K562 (cell line): ENCODE results near the gene TNRC6B. TPM values are rescaled to one million over a fixed set of nuclear protein-coding genes. Genes with fewer than 3 reads are reported as not detected.

Experiments used
- ATF7 ChIP-seq: fragments of 450-650 bp; IDR thresholded peaks from 2 replicates; pipeline ENCODE4 v1.7.1; 2014; ENCODE audit warnings: mild to moderate bottlenecking, moderate library complexity
- C11orf30 ChIP-seq: fragments of 450-650 bp; IDR thresholded peaks from 2 replicates; pipeline ENCODE4 v1.6.1; 2016; ENCODE audit warnings: low read depth, mild to moderate bottlenecking
- CBX8 ChIP-seq: fragments of 200-600 bp; sonication (generic); IDR thresholded peaks from 2 replicates; pipeline ENCODE4 v1.6.1; 2012; ENCODE audit warnings: borderline replicate concordance, mixed run types, low read depth, mild to moderate bottlenecking, moderate library complexity, mixed read lengths, low read length, control low read depth, inconsistent platforms; ENCODE audit not compliant: poor library complexity, severe bottlenecking; ENCODE audit errors: extremely low read depth
- CHD2 ChIP-seq: IDR thresholded peaks from 2 replicates; pipeline ENCODE4 v1.6.1; 2011; ENCODE audit warnings: low read depth, low read length
- DDX20 ChIP-seq: fragments of 450-650 bp; IDR thresholded peaks from 2 replicates; pipeline ENCODE4 v1.6.1; 2016; ENCODE audit warnings: missing genetic modification characterization, low read depth, mild to moderate bottlenecking, missing compliant biosample characterization, moderate library complexity
- HCFC1 ChIP-seq: IDR thresholded peaks from 2 replicates; pipeline ENCODE4 v1.6.1; 2012; ENCODE audit warnings: low read depth, low read length, improper control_type of control experiment
- HEY1 ChIP-seq: fragments of 250-450 bp; sonication (Bioruptor Pico); IDR thresholded peaks from 2 replicates; pipeline ENCODE4 v1.5.0; 2020; ENCODE audit warnings: mild to moderate bottlenecking, moderate library complexity, borderline replicate concordance
- HNRNPK ChIP-seq: fragments of 200-400 bp; formaldehyde crosslinking; IDR thresholded peaks from one replicate; pipeline ENCODE4 v1.6.1; 2018; ENCODE audit warnings: mild to moderate bottlenecking, low read depth, low read length; ENCODE audit not compliant: poor library complexity, severe bottlenecking
- KDM5B ChIP-seq: fragments of 200-600 bp; sonication (generic); IDR thresholded peaks from 2 replicates; pipeline ENCODE4 v1.6.1; 2012; ENCODE audit warnings: low read depth, mild to moderate bottlenecking, moderate library complexity, low read length, control low read depth, inconsistent platforms; ENCODE audit not compliant: insufficient replicate concordance
- RBM15 ChIP-seq: fragments of 200-400 bp; formaldehyde crosslinking; IDR thresholded peaks from 2 replicates; pipeline ENCODE4 v1.6.1; 2018; ENCODE audit warnings: mild to moderate bottlenecking, low read length, moderate library complexity; ENCODE audit not compliant: insufficient read depth
- SP2 ChIP-seq: IDR thresholded peaks from 2 replicates; pipeline ENCODE4 v1.6.1; 2011; ENCODE audit warnings: mild to moderate bottlenecking, low read depth, low read length, moderate library complexity; ENCODE audit not compliant: poor library complexity, severe bottlenecking; ENCODE audit errors: extremely low read depth
- SRF ChIP-seq, 2 experiments: fragments of 250-450, 450-650 bp in 1 of 2; sonication (Bioruptor Pico) in 1 of 2; sonication (generic) in 1 of 2; formaldehyde crosslinking; IDR thresholded peaks; 2 replicates each; pipeline versions ENCODE4 v1.5.0 to v1.5.1; 2020 to 2022; ENCODE audit warnings: mild to moderate bottlenecking in 1 of 2, missing genetic modification reagents in 1 of 2
- ZBTB17 ChIP-seq: fragments of 450-650 bp; formaldehyde crosslinking; IDR thresholded peaks from 2 replicates; pipeline ENCODE4 v1.4.0; 2020; ENCODE audit warnings: mild to moderate bottlenecking
- ZNF583 ChIP-seq: fragments of 250-450 bp; sonication (Bioruptor Pico); IDR thresholded peaks from 2 replicates; pipeline ENCODE4 v1.4.0; 2020
- ZNF609 ChIP-seq: sonication (generic); formaldehyde crosslinking; IDR thresholded peaks from 2 replicates; pipeline ENCODE4 v1.8.1; 2023; ENCODE audit warnings: missing genetic modification reagents, mild to moderate bottlenecking, borderline replicate concordance
- ZNF668 ChIP-seq: fragments of 250-450 bp; sonication (Bioruptor Pico); IDR thresholded peaks from 2 replicates; pipeline ENCODE4 v1.8.0; 2022; ENCODE audit warnings: mild to moderate bottlenecking, inconsistent platforms
- polyA plus RNA-seq, 8 experiments: library from polyadenylated mRNA; depleted of rRNA in 4 of 8; stranded (reverse) in 5 of 8; unstranded in 3 of 8; fragments of >200 nt; fragmentation: Nextera tagmentation in 2 of 8; fragmentation: Illumina TruSeq in 1 of 8; extraction: Ambion mirVana in 2 of 8; extraction: Trizol in 1 of 8; gene quantifications; 2 replicates each; pipeline versions ENCODE4 v1.2.1 to v1.2.3, GENCODE V29; 2011 to 2014; ENCODE audit warnings: inconsistent platforms in 1 of 8, missing spikeins in 1 of 8
- total RNA-seq, 7 experiments: library from RNA; depleted of rRNA in 6 of 7; stranded (reverse); fragments of >200 nt in 6 of 7; fragmentation: Illumina TruSeq in 2 of 7; extraction: Trizol in 2 of 7; gene quantifications; 2 replicates each; pipeline versions ENCODE4 v1.2.1 to v1.2.3, GENCODE V29; 2011 to 2021; ENCODE audit warnings: low replicate concordance in 1 of 7
- TF ChIP-seq, protein P1 (sequence below): fragments of 250-450 bp; sonication (Bioruptor Pico); IDR thresholded peaks from 2 replicates; pipeline ENCODE4 v1.8.0; 2021; ENCODE audit warnings: moderate library complexity, mild to moderate bottlenecking, inconsistent platforms
- TF ChIP-seq, protein P2 (sequence below): sonication (generic); formaldehyde crosslinking; IDR thresholded peaks from 2 replicates; pipeline ENCODE4 v1.8.1; 2023; ENCODE audit warnings: mild to moderate bottlenecking, missing genetic modification reagents

The TNRC6B gene
- total and polyA plus RNA-seq, 9 of the 15 experiments (the other 6 are each of a cell fraction or from before 2014, with no cell fraction given): 0.96 to 18.8 (median 10.8) TPM

GRCh38 chr22:40176921-40177737 lies 596 bp upstream of the TNRC6B start (continued):
- TF ChIP-seq SP2 (no peak), ZNF609 (no peak), ATF7 (peak; percentile 49), SRF (CRISPR knock-in tag; IDR thresholded peaks at IDR 0.05) (no peak), HNRNPK (no peak), RBM15 (no peak), HEY1 (no peak), CBX8 (no peak), ZNF668 (CRISPR knock-in tag) (no peak), C11orf30 (peak; percentile 60), KDM5B (no peak), HCFC1 (no peak), DDX20 (tag) (no peak), ZBTB17 (no peak), CHD2 (peak; percentile 30; the same call in 1 of the 2 replicates), ZNF583 (CRISPR knock-in tag) (no peak)
- TF ChIP-seq, protein P1, sequence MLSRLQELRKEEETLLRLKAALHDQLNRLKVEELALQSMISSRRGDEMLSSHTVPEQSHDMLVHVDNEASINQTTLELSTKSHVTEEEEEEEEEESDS (CRISPR knock-in tag): no peak
- TF ChIP-seq, protein P2, sequence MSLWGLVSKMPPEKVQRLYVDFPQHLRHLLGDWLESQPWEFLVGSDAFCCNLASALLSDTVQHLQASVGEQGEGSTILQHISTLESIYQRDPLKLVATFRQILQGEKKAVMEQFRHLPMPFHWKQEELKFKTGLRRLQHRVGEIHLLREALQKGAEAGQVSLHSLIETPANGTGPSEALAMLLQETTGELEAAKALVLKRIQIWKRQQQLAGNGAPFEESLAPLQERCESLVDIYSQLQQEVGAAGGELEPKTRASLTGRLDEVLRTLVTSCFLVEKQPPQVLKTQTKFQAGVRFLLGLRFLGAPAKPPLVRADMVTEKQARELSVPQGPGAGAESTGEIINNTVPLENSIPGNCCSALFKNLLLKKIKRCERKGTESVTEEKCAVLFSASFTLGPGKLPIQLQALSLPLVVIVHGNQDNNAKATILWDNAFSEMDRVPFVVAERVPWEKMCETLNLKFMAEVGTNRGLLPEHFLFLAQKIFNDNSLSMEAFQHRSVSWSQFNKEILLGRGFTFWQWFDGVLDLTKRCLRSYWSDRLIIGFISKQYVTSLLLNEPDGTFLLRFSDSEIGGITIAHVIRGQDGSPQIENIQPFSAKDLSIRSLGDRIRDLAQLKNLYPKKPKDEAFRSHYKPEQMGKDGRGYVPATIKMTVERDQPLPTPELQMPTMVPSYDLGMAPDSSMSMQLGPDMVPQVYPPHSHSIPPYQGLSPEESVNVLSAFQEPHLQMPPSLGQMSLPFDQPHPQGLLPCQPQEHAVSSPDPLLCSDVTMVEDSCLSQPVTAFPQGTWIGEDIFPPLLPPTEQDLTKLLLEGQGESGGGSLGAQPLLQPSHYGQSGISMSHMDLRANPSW (CRISPR knock-in tag): no peak
